ENCODE results near the gene TSPAN13. TPM values are rescaled to one million over a fixed set of nuclear protein-coding genes. Genes with fewer than 3 reads are reported as not detected.
A peak's percentile ranks its signal among the peaks of the same experiment; 100 is the strongest.

The TSPAN13 gene
- total RNA-seq: under 1 TPM; 0.40 to 0.48 TPM

DNA sequence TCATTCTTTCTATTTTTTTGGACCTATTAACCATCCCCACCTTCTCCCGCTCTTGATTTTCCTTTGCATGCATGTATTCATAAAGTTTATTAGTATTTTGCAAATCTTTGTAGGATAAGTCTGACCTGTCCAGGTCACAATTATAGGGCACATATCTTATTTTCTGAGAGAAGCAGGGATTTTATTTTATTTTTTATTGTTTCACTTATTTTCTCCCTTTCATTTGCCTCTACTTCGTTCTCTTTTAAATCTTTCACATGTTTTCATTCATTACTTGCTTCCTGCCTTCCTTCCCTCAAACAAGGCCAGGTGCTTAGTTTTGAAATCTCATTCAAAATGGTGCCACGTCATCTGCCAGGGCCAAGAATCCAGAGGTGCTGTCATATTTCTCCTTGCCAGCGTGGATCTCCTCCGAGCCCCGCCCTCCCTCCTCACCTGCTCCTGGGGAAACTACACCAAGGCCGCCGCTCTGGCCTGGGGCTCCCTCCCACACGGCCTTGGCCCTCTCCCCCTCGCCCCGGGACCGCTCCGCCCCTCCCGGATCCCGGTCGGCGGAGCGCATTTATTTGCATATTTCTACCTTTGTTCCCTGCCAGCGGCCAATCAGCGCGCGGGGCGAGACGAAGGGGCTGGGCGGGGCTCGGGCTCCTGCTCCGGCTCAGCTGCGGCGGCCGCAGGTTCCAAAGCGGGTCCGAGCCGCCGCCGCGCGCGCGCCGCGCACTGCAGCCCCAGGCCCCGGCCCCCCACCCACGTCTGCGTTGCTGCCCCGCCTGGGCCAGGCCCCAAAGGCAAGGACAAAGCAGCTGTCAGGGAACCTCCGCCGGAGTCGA is at the start of gene TSPAN13:
TSS of gene TSPAN13 (plus strand) at position 654 of the 830 bp plus-strand sequence. CDS start 213 bp downstream, outside the sequence.
- CTCF ChIA-PET: interaction anchor here (0.7 to 1.5 kb wide), 2 partner anchors 48 to 58 kb away, joined by 3 read pairs; no protein-coding TSS in a partner anchor
- H3K4me1 Mint-ChIP-seq: peaks cover 11% of the 10 kb centered on the region
- DNase-seq: peak; percentile 68
- no peak within 1 kb of the TSS for H3K27ac Mint-ChIP-seq
- H3K9me3 Mint-ChIP-seq: no peaks in the 10 kb centered on the region
- peaks cover 27% of the 10 kb centered on the region for H3K27me3 Mint-ChIP-seq
- POLR2A ChIA-PET: no interaction called here
- H3K4me3 Mint-ChIP-seq: peak within 1 kb of the TSS; percentile 72
- H3K36me3 Mint-ChIP-seq (ENCODE audit: low read depth): no peaks in the 10 kb centered on the region

DNA sequence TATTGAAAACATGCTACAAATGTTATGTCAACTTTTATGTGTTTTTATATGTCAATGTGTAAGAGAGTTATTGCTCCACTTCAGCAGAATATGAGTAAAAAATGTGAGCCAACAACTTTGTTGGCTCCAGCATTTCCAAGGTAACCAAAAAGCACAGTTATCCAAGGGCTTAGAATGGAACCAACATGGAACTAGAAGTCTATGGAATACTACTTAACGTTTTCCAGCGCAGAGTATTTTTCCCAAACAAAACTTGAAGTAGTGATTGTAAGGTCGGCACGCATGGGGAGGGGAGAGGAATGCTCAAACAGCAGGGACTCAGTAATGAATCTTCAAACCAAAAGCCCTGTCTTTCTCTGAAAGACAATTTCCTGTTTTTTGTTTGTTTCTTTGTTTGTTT is 45.0 kb upstream of the TSPAN13 start:
- Mint-ChIP-seq H3K27me3 (no peaks in the 10 kb centered on the region), H3K4me1 (peaks cover 20% of the 10 kb centered on the region), H3K9me3 (peaks cover 2% of the 10 kb centered on the region), H3K27ac (no peak overlapping the region), H3K4me3 (no peak overlapping the region), H3K36me3 (ENCODE audit: low read depth) (peaks cover 47% of the 10 kb centered on the region)
- DNase-seq: no peak
- ChIA-PET CTCF (no interaction called here), POLR2A (no interaction called here)

DNA sequence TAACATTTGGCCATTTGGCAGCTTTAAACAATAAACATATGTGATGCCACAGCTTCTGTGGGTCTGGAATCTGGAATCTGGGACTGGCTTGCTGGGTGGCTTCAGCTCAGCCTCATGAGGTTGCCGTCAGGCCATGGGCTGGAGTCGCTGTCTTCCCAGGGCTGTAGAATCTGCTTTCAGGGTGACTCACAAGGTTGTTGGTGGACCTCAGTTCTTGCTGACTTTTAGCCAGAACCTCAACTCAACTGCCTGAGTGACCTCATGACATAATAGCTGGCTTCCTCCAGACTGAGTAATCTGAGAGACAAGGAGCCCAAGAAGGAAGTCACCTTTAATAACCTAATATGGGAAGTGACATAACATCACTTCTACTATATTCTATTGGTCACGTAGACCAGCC is 44.6 kb upstream of the TSPAN13 start:
- H3K36me3 Mint-ChIP-seq (ENCODE audit: low read depth): peaks cover 42% of the 10 kb centered on the region
- H3K4me3 Mint-ChIP-seq: no peak overlapping the region
- no peaks in the 10 kb centered on the region for H3K27me3 Mint-ChIP-seq
- H3K4me1 Mint-ChIP-seq: peaks cover 20% of the 10 kb centered on the region
- CTCF ChIA-PET: no interaction called here
- H3K9me3 Mint-ChIP-seq: peaks cover 2% of the 10 kb centered on the region
- DNase-seq: no peak
- POLR2A ChIA-PET: no interaction called here
- H3K27ac Mint-ChIP-seq: no peak overlapping the region

DNA sequence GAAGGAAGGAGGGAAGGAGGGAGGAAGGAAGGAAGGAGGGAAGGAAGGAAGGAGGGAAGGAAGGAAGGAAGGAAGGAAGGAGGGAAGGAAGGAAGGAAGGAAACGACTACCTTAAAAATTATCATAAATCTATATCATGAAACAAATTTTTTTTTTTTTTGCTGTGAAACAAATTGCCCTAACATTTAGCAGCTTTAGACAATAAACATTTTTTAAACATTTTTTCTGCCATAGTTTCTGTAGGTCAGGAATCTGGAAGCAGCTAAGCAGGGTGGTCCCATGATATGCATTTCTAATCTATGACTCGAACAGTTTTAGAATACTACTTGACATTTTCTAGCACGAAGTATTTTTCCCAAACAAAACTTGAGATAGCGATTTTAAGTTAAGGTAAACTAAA is 42.9 kb upstream of the TSPAN13 start:
- Mint-ChIP-seq H3K36me3 (ENCODE audit: low read depth) (peaks cover 35% of the 10 kb centered on the region), H3K27me3 (no peaks in the 10 kb centered on the region), H3K27ac (no peak overlapping the region), H3K4me1 (peaks cover 20% of the 10 kb centered on the region), H3K9me3 (peaks cover 2% of the 10 kb centered on the region), H3K4me3 (no peak overlapping the region)
- no peak for DNase-seq
- POLR2A ChIA-PET: no interaction called here
- CTCF ChIA-PET: no interaction called here

DNA sequence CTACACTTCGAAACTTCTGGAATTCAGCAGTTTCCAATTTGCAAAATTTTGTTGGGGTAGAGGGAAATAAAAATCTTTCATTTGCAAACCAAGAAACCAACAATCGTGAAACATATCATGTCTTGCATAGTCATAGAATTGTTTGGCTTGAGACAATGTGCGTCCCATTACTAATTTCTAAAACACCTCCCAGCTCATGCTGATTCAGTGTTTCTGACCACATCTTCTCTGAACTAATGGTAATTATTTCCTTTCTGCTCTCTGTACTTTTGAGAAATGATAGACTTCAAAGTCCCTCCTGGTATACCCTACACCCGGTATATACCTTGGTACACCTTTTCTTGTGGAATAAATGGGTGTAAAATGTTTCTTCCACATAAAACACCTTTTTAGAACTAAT is 41.8 kb upstream of the TSPAN13 start:
- H3K4me1 Mint-ChIP-seq: peaks cover 20% of the 10 kb centered on the region
- no peak for DNase-seq
- peaks cover 24% of the 10 kb centered on the region for H3K36me3 Mint-ChIP-seq (ENCODE audit: low read depth)
- no peak overlapping the region for H3K4me3 Mint-ChIP-seq
- no peaks in the 10 kb centered on the region for H3K27me3 Mint-ChIP-seq
- CTCF ChIA-PET: no interaction called here
- peaks cover 2% of the 10 kb centered on the region for H3K9me3 Mint-ChIP-seq
- POLR2A ChIA-PET: no interaction called here
- no peak overlapping the region for H3K27ac Mint-ChIP-seq

DNA sequence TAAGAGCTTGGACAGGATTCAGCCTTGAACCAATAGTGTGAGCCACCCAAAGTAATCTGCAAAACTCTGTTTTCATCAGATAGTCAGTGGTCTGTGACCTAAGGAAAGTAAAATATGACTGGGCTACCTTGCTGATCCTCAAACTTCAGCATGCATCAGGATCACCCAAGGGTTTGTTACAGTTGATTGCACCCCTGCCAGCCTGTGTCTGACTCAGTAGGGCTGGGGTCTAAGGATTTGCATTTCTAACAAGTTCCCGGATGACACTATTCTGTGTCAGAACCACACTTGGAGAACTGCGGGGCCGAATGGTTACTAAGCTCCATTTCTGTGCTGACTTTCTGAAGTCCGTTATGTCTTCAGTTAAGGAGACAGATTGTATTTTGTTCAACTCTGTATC is 40.6 kb upstream of the TSPAN13 start:
- Mint-ChIP-seq H3K27ac (no peak overlapping the region), H3K27me3 (no peaks in the 10 kb centered on the region), H3K4me3 (no peak overlapping the region), H3K36me3 (ENCODE audit: low read depth) (peaks cover 21% of the 10 kb centered on the region), H3K4me1 (peaks cover 20% of the 10 kb centered on the region), H3K9me3 (peaks cover 2% of the 10 kb centered on the region)
- ChIA-PET CTCF (no interaction called here), POLR2A (no interaction called here)
- no peak for DNase-seq

DNA sequence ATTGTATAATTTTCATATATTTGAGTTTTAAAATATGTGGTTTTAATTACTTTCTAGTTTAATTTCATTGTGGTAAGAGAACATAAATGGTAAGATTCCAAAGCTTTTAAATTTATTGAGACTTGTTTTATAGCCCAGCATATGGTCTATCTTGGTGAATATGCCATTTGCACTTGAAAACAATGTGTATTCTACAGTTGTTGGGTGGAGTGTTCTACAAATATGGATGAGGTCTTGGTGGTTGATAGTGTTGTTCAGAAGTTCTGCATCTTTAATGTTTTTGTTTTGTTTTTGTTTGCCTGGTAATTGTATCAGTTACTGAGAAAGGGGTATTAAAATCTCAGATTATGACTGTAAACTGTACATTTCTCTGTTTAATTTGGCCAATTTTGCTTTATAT is 37.6 kb upstream of the TSPAN13 start:
- no peaks in the 10 kb centered on the region for H3K9me3 Mint-ChIP-seq
- CTCF ChIA-PET: no interaction called here

DNA sequence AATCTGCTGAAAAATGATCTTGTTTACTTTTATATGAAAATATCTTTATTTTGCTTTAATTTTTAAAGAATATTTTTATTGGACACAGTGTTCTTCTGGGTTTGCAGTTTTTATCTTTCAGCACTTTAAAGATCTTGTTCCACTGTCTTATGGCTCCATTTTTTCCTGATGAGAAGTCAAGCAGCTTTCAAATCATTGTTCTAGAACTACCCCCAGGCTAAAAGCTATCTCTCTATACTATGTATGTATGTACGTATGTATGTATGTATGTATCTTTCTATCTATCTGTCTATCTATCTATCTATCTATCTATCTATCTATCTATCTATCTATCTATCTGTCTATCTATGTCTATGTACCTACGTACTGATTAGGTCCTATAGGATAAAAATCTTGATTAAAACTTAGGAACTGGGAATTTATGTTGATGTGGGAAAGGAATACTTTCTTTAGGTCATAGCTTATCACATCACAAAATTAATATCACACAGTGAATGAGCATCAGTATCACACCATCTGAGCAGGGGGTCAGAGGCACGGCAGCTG is 35.4 kb upstream of the TSPAN13 start:
- ChIA-PET CTCF (no interaction called here), POLR2A (no interaction called here)
- no peaks in the 10 kb centered on the region for H3K9me3 Mint-ChIP-seq

More for the DNA sequence above, 37.6 kb upstream of the TSPAN13 start:
- H3K4me3 Mint-ChIP-seq: no peak overlapping the region
- H3K27ac Mint-ChIP-seq: no peak overlapping the region
- H3K36me3 Mint-ChIP-seq (ENCODE audit: low read depth): peaks cover 12% of the 10 kb centered on the region
- POLR2A ChIA-PET: no interaction called here
- DNase-seq: no peak
- H3K27me3 Mint-ChIP-seq: no peaks in the 10 kb centered on the region
- H3K4me1 Mint-ChIP-seq: peaks cover 12% of the 10 kb centered on the region

DNA sequence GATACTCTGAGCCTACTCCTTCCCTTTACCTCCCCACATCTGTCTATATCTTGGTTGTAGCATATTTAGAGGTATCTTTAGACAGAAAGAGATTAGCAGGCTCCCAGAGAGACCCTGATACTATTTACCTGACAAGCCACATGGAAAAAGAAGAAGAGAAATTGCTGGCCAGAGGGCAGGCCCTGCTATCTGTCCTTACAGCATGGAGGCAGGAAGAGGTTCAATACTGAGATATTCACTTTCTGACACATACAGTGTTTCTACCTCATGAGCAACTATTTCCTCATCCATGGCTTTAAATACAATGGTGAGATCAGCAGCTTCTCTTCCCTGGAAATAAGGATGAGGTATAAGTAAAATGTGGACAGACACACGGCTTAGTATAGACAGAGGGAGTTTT is 33.9 kb upstream of the TSPAN13 start:
- H3K27ac Mint-ChIP-seq: no peak overlapping the region
- no peaks in the 10 kb centered on the region for H3K4me1 Mint-ChIP-seq

More for the DNA sequence above, 35.4 kb upstream of the TSPAN13 start:
- no peaks in the 10 kb centered on the region for H3K36me3 Mint-ChIP-seq (ENCODE audit: low read depth)
- H3K27me3 Mint-ChIP-seq: no peaks in the 10 kb centered on the region
- H3K4me3 Mint-ChIP-seq: no peak overlapping the region
- DNase-seq: no peak
- H3K27ac Mint-ChIP-seq: no peak overlapping the region
- no peaks in the 10 kb centered on the region for H3K4me1 Mint-ChIP-seq

DNA sequence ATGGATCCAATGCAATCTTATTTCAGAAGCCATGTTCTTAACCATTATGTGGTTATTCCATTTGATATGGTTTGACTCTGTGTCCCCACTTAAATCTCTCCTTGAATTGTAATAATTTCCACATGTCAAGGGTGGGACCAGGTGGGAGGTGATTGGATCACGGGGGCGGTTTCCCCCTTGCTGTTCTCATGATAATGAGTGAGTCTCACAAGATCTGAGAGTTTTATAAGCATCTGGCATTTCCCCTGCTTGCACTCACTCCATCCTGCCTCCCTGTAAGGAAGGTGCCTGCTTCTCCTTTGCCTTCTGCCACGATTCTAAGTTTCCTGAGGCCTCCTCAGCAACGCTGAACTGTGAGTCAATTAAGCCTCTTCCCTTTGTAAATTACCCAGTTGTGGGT is 32.0 kb upstream of the TSPAN13 start:
- CTCF ChIA-PET: interaction anchor here (1.6 kb wide), 1 partner anchor 18 kb away, joined by 3 read pairs; no protein-coding TSS in a partner anchor
- Mint-ChIP-seq H3K36me3 (ENCODE audit: low read depth) (no peaks in the 10 kb centered on the region), H3K27me3 (no peaks in the 10 kb centered on the region), H3K27ac (no peak overlapping the region), H3K4me1 (no peaks in the 10 kb centered on the region), H3K9me3 (no peaks in the 10 kb centered on the region), H3K4me3 (no peak overlapping the region)
- POLR2A ChIA-PET: no interaction called here
- DNase-seq: no peak

More for the DNA sequence above, 33.9 kb upstream of the TSPAN13 start:
- Mint-ChIP-seq H3K36me3 (ENCODE audit: low read depth) (no peaks in the 10 kb centered on the region), H3K4me3 (no peak overlapping the region), H3K27me3 (no peaks in the 10 kb centered on the region), H3K9me3 (no peaks in the 10 kb centered on the region)
- ChIA-PET CTCF (no interaction called here), POLR2A (no interaction called here)
- DNase-seq: no peak

DNA sequence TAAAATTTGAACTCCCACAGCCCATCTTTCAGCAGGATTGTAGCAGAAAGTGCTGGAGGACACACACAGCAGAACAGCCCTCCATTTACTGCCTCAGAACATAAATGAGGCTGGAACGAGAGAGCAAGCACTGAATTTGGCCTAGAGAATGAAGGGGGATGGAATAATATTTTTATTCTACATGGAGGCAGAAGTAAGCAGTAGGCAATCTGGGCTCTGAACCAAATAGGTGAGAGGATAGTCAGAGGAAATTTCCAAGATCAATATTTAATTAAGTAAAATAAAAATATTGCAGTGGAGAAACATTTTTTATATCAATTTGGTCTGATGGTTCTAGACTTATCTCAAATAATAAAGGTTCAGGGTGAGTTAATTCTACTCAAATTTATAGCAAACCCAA is 29.2 kb upstream of the TSPAN13 start:
- CTCF ChIA-PET: no interaction called here

DNA sequence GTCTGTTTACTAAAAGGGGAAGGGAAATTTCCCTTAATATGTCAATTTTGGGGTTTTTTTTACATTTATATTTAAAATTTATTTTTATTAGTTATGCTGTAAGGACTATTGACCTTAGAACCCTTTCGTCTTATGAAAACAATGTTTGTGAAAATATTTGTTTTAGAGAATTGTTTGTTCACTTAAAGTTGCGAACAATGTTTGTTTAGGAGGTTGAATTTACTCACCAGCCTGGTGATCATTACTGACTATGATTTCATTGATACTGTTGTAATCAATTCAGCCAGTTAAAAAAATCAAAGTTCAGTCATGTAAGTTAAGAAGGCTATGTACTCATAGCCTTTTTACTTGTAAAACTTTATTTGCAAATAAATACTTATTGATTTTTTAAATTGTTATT is 27.4 kb upstream of the TSPAN13 start:
- Mint-ChIP-seq H3K27ac (no peak overlapping the region), H3K27me3 (no peaks in the 10 kb centered on the region), H3K4me3 (no peak overlapping the region), H3K36me3 (ENCODE audit: low read depth) (no peaks in the 10 kb centered on the region), H3K4me1 (no peaks in the 10 kb centered on the region), H3K9me3 (no peaks in the 10 kb centered on the region)
- CTCF ChIA-PET: no interaction called here
- POLR2A ChIA-PET: no interaction called here
- no peak for DNase-seq

More for the DNA sequence above, 29.2 kb upstream of the TSPAN13 start:
- H3K36me3 Mint-ChIP-seq (ENCODE audit: low read depth): no peaks in the 10 kb centered on the region
- H3K27ac Mint-ChIP-seq: no peak overlapping the region
- no peak for DNase-seq
- POLR2A ChIA-PET: no interaction called here
- no peaks in the 10 kb centered on the region for H3K27me3 Mint-ChIP-seq
- no peaks in the 10 kb centered on the region for H3K4me1 Mint-ChIP-seq
- H3K9me3 Mint-ChIP-seq: no peaks in the 10 kb centered on the region
- no peak overlapping the region for H3K4me3 Mint-ChIP-seq

DNA sequence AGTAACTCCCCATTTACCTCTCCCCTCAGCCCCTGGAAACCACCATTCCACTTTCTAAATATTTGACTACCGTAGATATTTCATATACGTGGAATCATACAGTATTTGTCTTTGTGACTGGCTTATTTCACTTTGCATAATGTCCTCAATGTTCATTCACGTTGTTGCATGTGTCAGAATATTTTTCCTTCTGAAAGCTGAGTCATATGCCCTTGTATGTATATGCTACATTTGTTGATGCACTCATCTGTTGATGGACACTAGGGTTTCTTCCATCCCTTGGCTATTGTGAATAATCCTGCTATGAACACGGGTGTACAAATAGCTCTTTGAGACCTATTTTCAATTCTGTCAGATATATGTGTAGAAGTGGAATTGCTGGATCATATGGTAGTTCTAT is 25.8 kb upstream of the TSPAN13 start:
- no peak for DNase-seq
- Mint-ChIP-seq H3K4me3 (no peak overlapping the region), H3K27me3 (no peaks in the 10 kb centered on the region), H3K4me1 (no peaks in the 10 kb centered on the region), H3K27ac (no peak overlapping the region), H3K9me3 (no peaks in the 10 kb centered on the region), H3K36me3 (ENCODE audit: low read depth) (no peaks in the 10 kb centered on the region)
- POLR2A ChIA-PET: no interaction called here
- CTCF ChIA-PET: no interaction called here

DNA sequence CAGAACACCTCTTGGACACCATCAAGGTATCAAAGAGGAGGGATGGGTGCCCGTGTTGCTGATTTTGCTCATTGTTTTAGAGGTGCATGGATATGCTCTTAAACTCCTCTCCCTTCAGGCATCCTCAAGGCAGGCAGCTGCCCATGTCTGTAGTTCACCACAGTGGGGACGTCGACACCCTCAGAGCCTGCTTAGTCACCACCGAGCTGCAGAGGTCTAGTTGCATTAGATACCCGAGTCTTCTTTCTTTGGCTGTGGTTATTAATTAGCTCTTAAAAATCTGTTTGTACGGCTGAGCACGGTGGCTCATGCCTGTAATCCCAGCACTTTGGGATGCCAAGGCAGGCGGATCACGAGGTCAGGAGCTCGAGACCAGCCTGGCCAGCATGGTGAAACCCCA is 24.7 kb upstream of the TSPAN13 start:
- Mint-ChIP-seq H3K4me1 (peaks cover under 1% of the 10 kb centered on the region), H3K27ac (no peak overlapping the region), H3K36me3 (ENCODE audit: low read depth) (no peaks in the 10 kb centered on the region), H3K27me3 (no peaks in the 10 kb centered on the region), H3K4me3 (no peak overlapping the region), H3K9me3 (no peaks in the 10 kb centered on the region)
- DNase-seq: no peak
- ChIA-PET CTCF (no interaction called here), POLR2A (no interaction called here)

All from activated CD4-positive, alpha-beta memory T cell treated with anti-CD3 and anti-CD28 coated beads, Interleukin-2, amount 10 ng/mL, durations not matched to agents 7 days and 5 days (primary cell).